Lung (tissue), 12 donors: Measurements from ENCODE around the gene TMEM62. TPM values are rescaled to one million over a fixed set of nuclear protein-coding genes. Genes with fewer than 3 reads are reported as not detected.

Experiments
- ATAC-seq: fragments of 200-7000 bp; cut with Tn5 transposase; one replicate; pipeline ENCODE4 v1.9.1; 2020; ENCODE audit warnings: moderate number of reproducible peaks; ENCODE audit not compliant: insufficient read depth, low FRiP score
- DNase-seq, 3 donors: peaks; one replicate each; pipeline ENCODE4 v3.0.0-alpha.2; 2013 to 2017
- H3K27ac ChIP-seq, 2 donors: one replicate each; pipeline ENCODE4 v1.5.1; 2013; ENCODE audit warnings: mild to moderate bottlenecking in 2 of 2, moderate library complexity in 2 of 2, control low read depth in 1 of 2, inconsistent platforms in 1 of 2, low read depth in 1 of 2, low read length in 1 of 2
- H3K27me3 ChIP-seq, 3 donors: one replicate each; pipeline ENCODE4 v1.5.1; 2013; ENCODE audit warnings: low read length in 2 of 3; ENCODE audit not compliant: control insufficient read depth in 3 of 3, insufficient read depth in 3 of 3
- H3K36me3 ChIP-seq, 4 donors: one replicate each; pipeline ENCODE4 v1.5.1; 2013; ENCODE audit warnings: low read length in 4 of 4, mild to moderate bottlenecking in 1 of 4, moderate library complexity in 1 of 4; ENCODE audit not compliant: control insufficient read depth in 4 of 4, insufficient read depth in 4 of 4
- H3K4me1 ChIP-seq, 5 donors: one replicate each; pipeline ENCODE4 v1.5.1; 2013; ENCODE audit warnings: low read length in 5 of 5, mild to moderate bottlenecking in 2 of 5, moderate library complexity in 1 of 5; ENCODE audit not compliant: control insufficient read depth in 5 of 5, insufficient read depth in 5 of 5
- H3K4me3 ChIP-seq: one replicate; pipeline ENCODE4 v1.5.1; 2013; ENCODE audit warnings: mild to moderate bottlenecking, control low read depth, moderate library complexity
- H3K9ac ChIP-seq, 2 donors: one replicate each; pipeline ENCODE4 v1.5.1; 2013; ENCODE audit warnings: low read length in 2 of 2, control low read depth in 1 of 2; ENCODE audit not compliant: insufficient read depth in 1 of 2
- H3K9me3 ChIP-seq, 4 donors: one replicate each; pipeline ENCODE4 v1.5.1; 2013; ENCODE audit warnings: low read length in 3 of 4, mild to moderate bottlenecking in 1 of 4, moderate library complexity in 1 of 4; ENCODE audit not compliant: control insufficient read depth in 4 of 4, insufficient read depth in 3 of 4
- WGBS, 2 donors: extraction: QIAGEN DNeasy Blood & Tissue Kit; methylation state at CpG; one replicate each; pipeline ENCODE4 v1.1.7; 2013; 5-methylcytosine and 5-hydroxymethylcytosine counted together
- polyA plus RNA-seq, 2 donors: library from polyadenylated mRNA; stranded (reverse); fragments of 200-250 nt; gene quantifications; one replicate each; pipeline ENCODE4 v1.2.1, GENCODE V29; 2013
- total RNA-seq, 2 donors: library from RNA; depleted of rRNA in 1 of 2; stranded (reverse); fragments of >200 nt in 1 of 2; gene quantifications; one replicate each; pipeline ENCODE4 v1.2.1, GENCODE V29; 2014 to 2021
- TF ChIP-seq, protein P1 (sequence below): IDR thresholded peaks from 2 replicates; pipeline ENCODE4 v1.5.1; 2012; ENCODE audit warnings: mild to moderate bottlenecking; ENCODE audit errors: control extremely low read depth, extremely low read depth
- donor health status: control.
- donor health status: control.
- donor health status: Bipolar disorder and iron deficiency.
- donor health status: healthy.
- donor health status: DM: yes; HTN: yes; CAD: no.

TMEM62 gene
- total and polyA plus RNA-seq, 4 donors = 15.1 to 25.7 (median 21.6) TPM

DNA sequence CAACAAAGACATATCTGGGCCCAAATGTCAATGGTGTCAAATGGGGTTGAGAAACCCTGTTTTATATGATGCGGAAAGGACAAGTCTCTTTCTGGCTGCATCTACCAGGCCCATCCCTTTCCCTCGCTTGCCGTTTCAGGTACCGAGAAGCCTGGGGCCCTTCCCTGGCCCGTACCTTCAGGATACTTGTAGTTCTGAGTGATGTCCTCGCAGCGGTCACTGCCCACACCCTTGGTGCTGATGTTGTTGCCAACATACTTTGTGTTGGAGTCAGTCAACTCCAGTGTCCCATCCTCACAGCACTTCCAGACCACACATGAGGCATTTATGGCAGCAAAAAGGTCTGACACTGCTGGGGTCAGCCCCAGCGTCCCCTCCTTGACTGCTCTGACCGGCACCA lies 73.6 kb downstream of the TMEM62 start:
- peaks cover 0 to 3% (median 0%) of the 10 kb centered on the region in 3 donors for H3K27me3 ChIP-seq
- no peaks in the 10 kb centered on the region for H3K9me3 ChIP-seq
- H3K27ac ChIP-seq = no peak overlapping the region
- no peaks in the 10 kb centered on the region for H3K4me1 ChIP-seq
- no peak for DNase-seq
- H3K9ac ChIP-seq = no peak overlapping the region
- H3K4me3 ChIP-seq = no peak overlapping the region
- TF ChIP-seq, protein P1, sequence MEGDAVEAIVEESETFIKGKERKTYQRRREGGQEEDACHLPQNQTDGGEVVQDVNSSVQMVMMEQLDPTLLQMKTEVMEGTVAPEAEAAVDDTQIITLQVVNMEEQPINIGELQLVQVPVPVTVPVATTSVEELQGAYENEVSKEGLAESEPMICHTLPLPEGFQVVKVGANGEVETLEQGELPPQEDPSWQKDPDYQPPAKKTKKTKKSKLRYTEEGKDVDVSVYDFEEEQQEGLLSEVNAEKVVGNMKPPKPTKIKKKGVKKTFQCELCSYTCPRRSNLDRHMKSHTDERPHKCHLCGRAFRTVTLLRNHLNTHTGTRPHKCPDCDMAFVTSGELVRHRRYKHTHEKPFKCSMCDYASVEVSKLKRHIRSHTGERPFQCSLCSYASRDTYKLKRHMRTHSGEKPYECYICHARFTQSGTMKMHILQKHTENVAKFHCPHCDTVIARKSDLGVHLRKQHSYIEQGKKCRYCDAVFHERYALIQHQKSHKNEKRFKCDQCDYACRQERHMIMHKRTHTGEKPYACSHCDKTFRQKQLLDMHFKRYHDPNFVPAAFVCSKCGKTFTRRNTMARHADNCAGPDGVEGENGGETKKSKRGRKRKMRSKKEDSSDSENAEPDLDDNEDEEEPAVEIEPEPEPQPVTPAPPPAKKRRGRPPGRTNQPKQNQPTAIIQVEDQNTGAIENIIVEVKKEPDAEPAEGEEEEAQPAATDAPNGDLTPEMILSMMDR = no peak
- WGBS, 2 donors = 92 to 94% methylated on average over 9 of the region's 9 CpGs
- no peaks in the 10 kb centered on the region for H3K36me3 ChIP-seq
- ATAC-seq = no peak

- ATAC-seq = no peak
- TF ChIP-seq, protein P1 = no peak
- 64 to 74% methylated on average over 23 of the region's 23 CpGs for WGBS, 2 donors
These were observed 74.9 kb downstream of the TMEM62 start for GRCh38 chr15:43208052-43209002.

DNA sequence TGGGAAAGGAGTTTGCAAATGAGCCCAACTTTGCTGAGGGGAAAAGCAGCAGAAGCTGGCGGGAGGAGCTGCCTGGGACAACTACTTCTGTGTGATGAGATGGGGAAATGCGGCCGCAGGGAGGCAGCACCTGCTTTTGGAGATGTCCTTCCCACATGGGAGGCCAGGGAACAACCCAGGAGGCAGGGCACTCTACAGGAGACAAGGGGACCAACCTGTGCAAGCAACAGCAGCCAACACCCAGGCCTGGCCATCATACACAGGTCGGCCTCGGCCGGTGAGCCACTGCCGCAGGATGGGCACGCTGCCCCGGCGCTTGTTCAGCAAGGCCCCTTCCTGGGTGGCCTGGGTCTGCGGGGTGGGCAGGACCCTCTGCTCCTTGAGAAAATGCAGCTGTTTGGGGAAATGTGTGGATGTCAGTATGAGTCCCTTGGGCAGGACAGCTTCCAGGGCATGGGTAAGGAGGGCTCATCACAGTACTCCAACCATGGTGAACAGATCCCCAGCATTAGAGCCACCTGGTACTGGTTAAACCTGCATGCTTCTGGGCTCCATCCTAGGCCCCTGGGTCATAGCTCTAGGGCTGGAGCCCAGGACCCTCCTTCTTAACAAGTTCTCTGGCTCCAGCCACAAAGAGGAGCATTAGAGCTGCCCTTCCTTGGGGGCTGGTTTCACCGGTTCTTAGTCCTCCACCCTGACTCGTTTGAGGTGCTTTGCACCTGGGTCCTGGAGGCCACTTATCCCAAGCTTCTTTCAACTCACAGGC lies 75.9 kb downstream of the TMEM62 start:
- WGBS, 2 donors = 76 to 77% methylated on average over 13 of the region's 13 CpGs
- Histone ChIP-seq H3K4me1 (no peaks in the 10 kb centered on the region), H3K9ac (no peak overlapping the region), H3K27ac (no peak overlapping the region), H3K27me3 (peaks cover 0 to 3% (median 0%) of the 10 kb centered on the region in 3 donors), H3K9me3 (no peaks in the 10 kb centered on the region), H3K4me3 (no peak overlapping the region), H3K36me3 (no peaks in the 10 kb centered on the region)
- DNase-seq (no peak), ATAC-seq (no peak)
- TF ChIP-seq, protein P1 = no peak

More at GRCh38 chr15:43208052-43209002, 74.9 kb downstream of the TMEM62 start:
- H3K27ac ChIP-seq = no peak overlapping the region
- peak overlapping the region in 1 of 2 donors; percentile 25 for H3K9ac ChIP-seq
- H3K4me3 ChIP-seq = no peak overlapping the region
- H3K27me3 ChIP-seq = peaks cover 0 to 3% (median 0%) of the 10 kb centered on the region in 3 donors
- no peaks in the 10 kb centered on the region for H3K36me3 ChIP-seq
- DNase-seq = no peak
- no peaks in the 10 kb centered on the region for H3K9me3 ChIP-seq
- no peaks in the 10 kb centered on the region for H3K4me1 ChIP-seq
